Endothelial cell of umbilical vein (primary cell): ENCODE data around the gene HPSE2. TPM values are rescaled to one million over a fixed set of nuclear protein-coding genes. Genes with fewer than 3 reads are reported as not detected.

Experiments
- BruUV-seq: library from RNA; stranded (reverse); fragments of 400-500 nt; replicated peaks from 2 replicates; lab custom pipeline; 2021; lab: Mats Ljungman, UMichigan
- CTCF ChIA-PET: fragments of 300-600, 350-600 bp; sonication (Branson Sonifier 250); formaldehyde crosslinking; loops from one replicate; lab custom pipeline; 2021; ENCODE audit warnings: antibody characterized with exemption, inconsistent platforms; lab: Charles Lee
- POLR2A ChIA-PET: fragments of 300-600, 350-600 bp; sonication (Branson Sonifier 250); formaldehyde crosslinking; loops from one replicate; lab custom pipeline; 2021; ENCODE audit warnings: antibody characterized with exemption, inconsistent platforms; lab: Charles Lee
- DNase-seq: peaks from one replicate; pipeline ENCODE4 v3.0.0-alpha.2; 2011; ENCODE audit warnings: low read depth, low spot score
- FAIRE-seq: peaks from 2 replicates; lab custom pipeline; 2011; peaks lifted over from hg19 to GRCh38; lab: Jason Lieb, UNC
- H2AFZ ChIP-seq: 2 replicates; pipeline ENCODE4 v1.6.0; 2012; ENCODE audit warnings: low read depth, low read length, control low read depth, inconsistent platforms
- H3K27ac ChIP-seq: 2 replicates; pipeline ENCODE4 v1.5.1; 2011; ENCODE audit warnings: low read depth, mild to moderate bottlenecking, control low read depth, low read length, moderate library complexity; ENCODE audit not compliant: insufficient read depth
- H3K27me3 ChIP-seq, 2 experiments: 2 replicates each; pipeline versions ENCODE4 v1.6.0 to v1.6.1; 2011; ENCODE audit warnings: low read length in 2 of 2, mixed read lengths in 1 of 2; ENCODE audit not compliant: control insufficient read depth in 2 of 2, insufficient read depth in 2 of 2
- H3K36me3 ChIP-seq, 2 experiments: 2 replicates in 1 of 2; 3 replicates in 1 of 2; pipeline ENCODE4 v1.5.1; 2011; ENCODE audit warnings: low read length in 2 of 2, mild to moderate bottlenecking in 1 of 2, moderate library complexity in 1 of 2; ENCODE audit not compliant: control insufficient read depth in 2 of 2, insufficient read depth in 2 of 2; ENCODE audit errors: extremely low read depth in 1 of 2
- H3K4me1 ChIP-seq: 3 replicates; pipeline ENCODE4 v1.5.1; 2011; ENCODE audit warnings: mild to moderate bottlenecking, low read length; ENCODE audit not compliant: control insufficient read depth, insufficient read depth; ENCODE audit errors: extremely low read depth
- H3K4me2 ChIP-seq: 2 replicates; pipeline ENCODE4 v1.6.1; 2011; ENCODE audit warnings: low read length, control low read depth, mixed read lengths; ENCODE audit not compliant: insufficient read depth
- H3K4me3 ChIP-seq, 3 experiments: fragments of 200-600 bp in 1 of 3; sonication (generic), shearing (Covaris generic) in 1 of 3; replicated peaks in 1 of 3; 2 replicates each; pipeline ENCODE4 v1.5.1; 2011 to 2016; ENCODE audit warnings: control low read depth in 3 of 3, low read length in 3 of 3, mild to moderate bottlenecking in 2 of 3, inconsistent platforms in 1 of 3, low read depth in 1 of 3, moderate library complexity in 1 of 3; ENCODE audit not compliant: insufficient read depth in 1 of 3
- H3K79me2 ChIP-seq: 2 replicates; pipeline ENCODE4 v1.6.0; 2012; ENCODE audit warnings: low read length, inconsistent platforms; ENCODE audit not compliant: control insufficient read depth, insufficient read depth
- H3K9ac ChIP-seq: replicated peaks from 2 replicates; pipeline ENCODE3; 2011; ENCODE audit warnings: low read length, control low read depth; ENCODE audit not compliant: insufficient read depth; ENCODE audit errors: extremely low read depth
- H3K9me1 ChIP-seq: replicated peaks from 3 replicates; pipeline ENCODE4 v1.6.0; 2011; ENCODE audit warnings: mild to moderate bottlenecking, low read length; ENCODE audit not compliant: control insufficient read depth, insufficient read depth; ENCODE audit errors: extremely low read depth
- H3K9me3 ChIP-seq: replicated peaks from 2 replicates; pipeline ENCODE4 v1.5.1; 2012; ENCODE audit warnings: low read length, inconsistent platforms; ENCODE audit not compliant: control insufficient read depth, insufficient read depth
- H4K20me1 ChIP-seq: replicated peaks from 2 replicates; pipeline ENCODE3; 2011; ENCODE audit warnings: mild to moderate bottlenecking, low read length; ENCODE audit not compliant: control insufficient read depth, insufficient read depth; ENCODE audit errors: extremely low read depth
- CTCF ChIP-seq, 2 donors: IDR thresholded peaks; 1 replicate in 1 of 2; 2 replicates in 1 of 2; pipeline ENCODE4 v1.5.1; 2011; ENCODE audit warnings: low read length in 2 of 2, mild to moderate bottlenecking in 2 of 2, moderate library complexity in 2 of 2, control low read depth in 1 of 2, inconsistent platforms in 1 of 2, low read depth in 1 of 2; ENCODE audit not compliant: insufficient read depth in 1 of 2; ENCODE audit errors: extremely low read depth in 1 of 2
- EZH2 ChIP-seq: IDR thresholded peaks from 2 replicates; pipeline ENCODE4 v1.6.1; 2012; ENCODE audit warnings: borderline replicate concordance, low read depth, mild to moderate bottlenecking, moderate library complexity, low read length, inconsistent platforms; ENCODE audit not compliant: severe bottlenecking
- FOS ChIP-seq: IDR thresholded peaks from 2 replicates; pipeline ENCODE4 v1.6.1; 2011; ENCODE audit warnings: mild to moderate bottlenecking, low read length, moderate library complexity, borderline replicate concordance; ENCODE audit not compliant: insufficient read depth
- GATA2 ChIP-seq: IDR thresholded peaks from 2 replicates; pipeline ENCODE4 v1.7.0; 2011; ENCODE audit warnings: low read depth, mild to moderate bottlenecking, moderate library complexity, mixed read lengths, low read length; ENCODE audit not compliant: insufficient read length, insufficient read depth
- JUN ChIP-seq: IDR thresholded peaks from 2 replicates; pipeline ENCODE4 v1.6.1; 2011; ENCODE audit warnings: borderline replicate concordance, low read depth; ENCODE audit not compliant: insufficient read length, insufficient read depth
- MAX ChIP-seq: IDR thresholded peaks from 2 replicates; pipeline ENCODE4 v1.6.1; 2011; ENCODE audit not compliant: insufficient read depth, insufficient read length
- MYC ChIP-seq: IDR thresholded peaks from one replicate; pipeline ENCODE4 v1.6.1; 2011; ENCODE audit warnings: mild to moderate bottlenecking, low read depth, low read length
- POLR2A ChIP-seq: IDR thresholded peaks from 2 replicates; pipeline ENCODE4 v1.6.1; 2012; ENCODE audit warnings: low read depth, mild to moderate bottlenecking, control low read depth, low read length
- POLR2AphosphoS5 ChIP-seq: IDR thresholded peaks from 2 replicates; pipeline ENCODE4 v1.6.1; 2012; ENCODE audit warnings: low read depth, mild to moderate bottlenecking, control low read depth, low read length, moderate library complexity; ENCODE audit not compliant: insufficient read depth
- dilution Hi-C: fragments of 300-500 bp; cut with MboI; formaldehyde crosslinking; loops from one replicate; pipeline ENCODE4 v1.15.0; 2019; ENCODE audit warnings: low sequenced_read_pairs; ENCODE audit not compliant: extremely low pct_ligation_motif_present
- intact Hi-C: fragments of 100-400 bp; cut with micrococcal nuclease; formaldehyde crosslinking; loops from one replicate; pipeline ENCODE4 v1.10.0; 2022
- polyA plus RNA-seq, 4 experiments: library from polyadenylated mRNA; depleted of rRNA in 3 of 4; stranded (reverse) in 3 of 4; unstranded in 1 of 4; fragments of >200 nt; gene quantifications; 2 replicates each; pipeline versions ENCODE4 v1.2.1 to v1.2.3, GENCODE V29; 2011 to 2012; ENCODE audit warnings: missing spikeins in 1 of 4
- total RNA-seq: library from RNA; stranded (reverse); gene quantifications from 2 replicates; pipeline ENCODE4 v1.2.3, GENCODE V29; 2021

Gene HPSE2
- total and polyA plus RNA-seq, 2 donors (not counting 3 experiments of a cell fraction or from before 2014, with no cell fraction given), result not detected

GRCh38 chr10:98466861-98467505 lies 768.7 kb downstream of the HPSE2 start:
- no peak overlapping the region for H3K4me3 ChIP-seq

More at GRCh38 chr10:98466861-98467505, 768.7 kb downstream of the HPSE2 start:
- Histone ChIP-seq H4K20me1 (no peaks in the 10 kb centered on the region), H3K9me3 (no peaks in the 10 kb centered on the region), H3K79me2 (no peaks in the 10 kb centered on the region), H3K9me1 (no peaks in the 10 kb centered on the region), H2AFZ (peak overlapping the region; percentile 46), H3K4me2 (no peak overlapping the region), H3K4me1 (peaks cover 3% of the 10 kb centered on the region), H3K36me3 (no peaks in the 10 kb centered on the region), H3K27me3 (no peaks in the 10 kb centered on the region), H3K9ac (no peak overlapping the region), H3K27ac (no peak overlapping the region)
- FAIRE-seq (no peak), DNase-seq (no peak)
- dilution Hi-C loops, result no loop called here
- ChIA-PET CTCF (interaction anchor here (0.6 to 5.6 kb wide), 92 partner anchors 9 to 1153 kb away, joined by 3 to 220 read pairs (median 5); partner anchors contain the start of genes PYROXD2, R3HCC1L and SLC25A28), POLR2A (no interaction called here)
- no TSS peak for BruUV-seq
- intact Hi-C loops, result loop anchor here (1.0 to 10.0 kb wide), 9 partner anchors 150 to 964 kb away; partner anchors contain the start of gene GOT1
- TF ChIP-seq GATA2, result no peak
- no peak for TF ChIP-seq EZH2
- TF ChIP-seq FOS, result no peak
- no peak for TF ChIP-seq MYC
- no peak for TF ChIP-seq JUN
- no peak for TF ChIP-seq POLR2AphosphoS5
- no peak for TF ChIP-seq MAX
- no peak for TF ChIP-seq CTCF (IDR thresholded peaks at IDR 0.05; ENCODE audit: extremely low read depth in 1 of 2, insufficient read depth in 1 of 2, low read depth in 1 of 2, low read length in 2 of 2)
- TF ChIP-seq POLR2A, result no peak
